Measurements from ENCODE around the gene GNMT. TPM values are rescaled to one million over a fixed set of nuclear protein-coding genes. Genes with fewer than 3 reads are reported as not detected.

GNMT gene
- total RNA-seq, 1 experiment from 2014 or later, result 1.8 TPM

GRCh38 chr6:43005844-43006243, 45.3 kb downstream of the GNMT start:
- no peak overlapping the region for H3K27ac ChIP-seq (ENCODE audit: low read depth, low read length, poor library complexity, severe bottlenecking)
- no peak for DNase-seq (ENCODE audit: low spot score)
- POLR2A ChIA-PET (ENCODE audit: low non-redundant PET), result no interaction called here

GRCh38 chr6:43006251-43006650, 45.7 kb downstream of the GNMT start:
- ChIA-PET POLR2A (ENCODE audit: low non-redundant PET) (interaction anchor here (0.7 kb wide), 1 partner anchor 118 kb away, joined by 3 read pairs; no protein-coding TSS in a partner anchor), CTCF (interaction anchor here (0.5 kb wide), 1 partner anchor 1398 kb away, joined by 4 read pairs; no protein-coding TSS in a partner anchor)
- intact Hi-C loops (cut with micrococcal nuclease; ENCODE audit: unreplicated experiment), result no loop called here
- Histone ChIP-seq H3K27ac (ENCODE audit: low read depth, low read length, poor library complexity, severe bottlenecking) (no peak overlapping the region), H3K27me3 (replicated peaks; ENCODE audit: insufficient read depth, low read depth, low read length, poor library complexity) (no peaks in the 10 kb centered on the region), H3K36me3 (ENCODE audit: insufficient read depth, low read length, poor library complexity, severe bottlenecking) (peaks cover 44% of the 10 kb centered on the region), H3K9me3 (ENCODE audit: low read depth, low read length, poor library complexity, severe bottlenecking) (no peaks in the 10 kb centered on the region), H3K4me1 (ENCODE audit: insufficient read depth, low read length, poor library complexity, severe bottlenecking) (no peaks in the 10 kb centered on the region), H3K4me3 (ENCODE audit: low read depth, low read length, poor library complexity, severe bottlenecking) (no peak overlapping the region)
- TF ChIP-seq CTCF (conservative IDR thresholded peaks at IDR 0.05; ENCODE audit: low read depth, low read length) (no peak), EZH2 (IDR thresholded peaks at IDR 0.05; ENCODE audit: borderline replicate concordance, low read depth, low read length, poor library complexity, severe bottlenecking) (no peak)
- no TSS peak for BruUV-seq (replicated peaks)
- DNase-seq (ENCODE audit: low spot score), result no peak

More at GRCh38 chr6:43005844-43006243, 45.3 kb downstream of the GNMT start:
- H3K36me3 ChIP-seq (ENCODE audit: insufficient read depth, low read length, poor library complexity, severe bottlenecking), result peaks cover 40% of the 10 kb centered on the region
- H3K27me3 ChIP-seq (replicated peaks; ENCODE audit: insufficient read depth, low read depth, low read length, poor library complexity), result no peaks in the 10 kb centered on the region
- intact Hi-C loops (cut with micrococcal nuclease; ENCODE audit: unreplicated experiment), result no loop called here
- CTCF ChIA-PET, result no interaction called here
- H3K9me3 ChIP-seq (ENCODE audit: low read depth, low read length, poor library complexity, severe bottlenecking), result no peaks in the 10 kb centered on the region
- BruUV-seq (replicated peaks), result no TSS peak
- H3K4me1 ChIP-seq (ENCODE audit: insufficient read depth, low read length, poor library complexity, severe bottlenecking), result no peaks in the 10 kb centered on the region
- TF ChIP-seq CTCF (conservative IDR thresholded peaks at IDR 0.05; ENCODE audit: low read depth, low read length), result no peak
- no peak for TF ChIP-seq EZH2 (IDR thresholded peaks at IDR 0.05; ENCODE audit: borderline replicate concordance, low read depth, low read length, poor library complexity, severe bottlenecking)
- no peak overlapping the region for H3K4me3 ChIP-seq (ENCODE audit: low read depth, low read length, poor library complexity, severe bottlenecking)

- DNase-seq (ENCODE audit: low spot score), result no peak
- intact Hi-C loops (cut with micrococcal nuclease; ENCODE audit: unreplicated experiment), result no loop called here
- H3K27me3 ChIP-seq (replicated peaks; ENCODE audit: insufficient read depth, low read depth, low read length, poor library complexity), result no peaks in the 10 kb centered on the region
- CTCF ChIA-PET, result interaction anchor here (0.5 kb wide), 1 partner anchor 149 kb away, joined by 5 read pairs; no protein-coding TSS in a partner anchor
- no TSS peak for BruUV-seq (replicated peaks)
- H3K27ac ChIP-seq (ENCODE audit: low read depth, low read length, poor library complexity, severe bottlenecking), result no peak overlapping the region
- peaks cover 52% of the 10 kb centered on the region for H3K36me3 ChIP-seq (ENCODE audit: insufficient read depth, low read length, poor library complexity, severe bottlenecking)
- no peaks in the 10 kb centered on the region for H3K4me1 ChIP-seq (ENCODE audit: insufficient read depth, low read length, poor library complexity, severe bottlenecking)
- TF ChIP-seq CTCF (conservative IDR thresholded peaks at IDR 0.05; ENCODE audit: low read depth, low read length), result no peak
- TF ChIP-seq EZH2 (IDR thresholded peaks at IDR 0.05; ENCODE audit: borderline replicate concordance, low read depth, low read length, poor library complexity, severe bottlenecking), result no peak
- no peaks in the 10 kb centered on the region for H3K9me3 ChIP-seq (ENCODE audit: low read depth, low read length, poor library complexity, severe bottlenecking)
- H3K4me3 ChIP-seq (ENCODE audit: low read depth, low read length, poor library complexity, severe bottlenecking), result no peak overlapping the region
- POLR2A ChIA-PET (ENCODE audit: low non-redundant PET), result interaction anchor here (0.7 kb wide), 1 partner anchor 118 kb away, joined by 3 read pairs; no protein-coding TSS in a partner anchor
These were observed 46.6 kb downstream of the GNMT start for GRCh38 chr6:43007126-43007525.

Data from A673 (cell line).